ENCODE measurements around the gene FAT1. TPM values are rescaled to one million over a fixed set of nuclear protein-coding genes. Genes with fewer than 3 reads are reported as not detected.
"Not testable (repeated sequence)": the region's sequence is repeated elsewhere in the genome, so short reads cannot be mapped to it uniquely, and the experiment has no call there.

Gene FAT1
- total RNA-seq, 1 experiment from 2014 or later, result 172 TPM

GRCh38 chr4:186666750-186667149, 56.9 kb downstream of the FAT1 start:
- ChIA-PET POLR2A (no interaction called here), CTCF (no interaction called here)
- DNase-seq (ENCODE audit: low spot score), result no peak
- no peak for ATAC-seq
- Mint-ChIP-seq H3K27me3 (ENCODE audit: low read depth) (no peaks in the 10 kb centered on the region), H3K27ac (no peak overlapping the region), H3K4me1 (peaks cover 42% of the 10 kb centered on the region), H3K4me3 (no peak overlapping the region), H3K36me3 (peaks cover 23% of the 10 kb centered on the region), H3K9me3 (peaks cover 3% of the 10 kb centered on the region; the same call in 1 of the 2 replicates)
- no peak for TF ChIP-seq PRRX2 (CRISPR knock-in tag; IDR thresholded peaks at IDR 0.05)

DNA sequence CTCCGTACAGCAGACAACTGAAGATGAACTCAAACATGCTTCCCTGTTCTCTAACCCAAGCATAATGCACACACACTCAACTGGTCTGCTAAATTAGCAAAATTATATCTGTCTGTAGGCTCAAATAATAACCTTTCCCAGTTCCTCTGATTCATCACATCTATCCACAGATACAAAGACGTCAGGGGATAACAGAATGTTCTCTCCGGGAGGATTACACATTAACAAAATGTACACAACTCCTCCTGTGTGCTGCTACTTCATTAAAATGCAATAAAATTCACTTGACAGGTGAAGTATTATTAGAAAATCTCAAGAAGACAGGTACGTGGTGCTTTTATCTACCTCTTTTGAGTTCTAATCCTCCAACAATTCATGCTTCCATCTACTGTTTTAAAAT, 57.4 kb downstream of the FAT1 start:
- Mint-ChIP-seq H3K4me1 (peaks cover 40% of the 10 kb centered on the region), H3K27ac (no peak overlapping the region), H3K9me3 (peaks cover 3% of the 10 kb centered on the region; the same call in 1 of the 2 replicates), H3K27me3 (ENCODE audit: low read depth) (no peaks in the 10 kb centered on the region), H3K4me3 (no peak overlapping the region), H3K36me3 (peaks cover 27% of the 10 kb centered on the region)
- TF ChIP-seq TCF7 (CRISPR knock-in tag; IDR thresholded peaks at IDR 0.05; ENCODE audit: low read depth), result no peak
- ChIA-PET POLR2A (no interaction called here), CTCF (no interaction called here)
- ATAC-seq (no peak), DNase-seq (ENCODE audit: low spot score) (no peak)

DNA sequence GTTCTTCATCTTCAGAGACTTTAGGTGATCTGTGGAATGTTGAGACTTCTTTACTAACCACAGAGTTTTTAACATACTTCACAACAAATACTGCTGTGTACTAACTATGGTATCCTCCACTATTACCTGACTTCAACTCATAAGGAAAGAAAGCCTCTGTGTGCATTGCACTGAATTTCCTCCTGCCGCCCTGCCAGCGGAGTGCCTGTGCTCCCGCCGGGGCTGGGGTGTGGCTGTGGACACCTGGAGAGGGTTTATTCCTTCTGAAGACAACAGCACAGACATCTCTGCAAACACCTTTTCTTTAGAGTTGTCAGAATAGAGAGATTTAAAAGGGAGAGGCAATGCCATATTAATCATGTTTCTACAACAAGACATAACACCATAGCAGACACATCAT, 63.3 kb downstream of the FAT1 start:
- ChIA-PET CTCF (no interaction called here), POLR2A (no interaction called here)
- no peak overlapping the region for H3K27ac Mint-ChIP-seq
- H3K4me3 Mint-ChIP-seq, result no peak overlapping the region
- H3K4me1 Mint-ChIP-seq, result peaks cover 32% of the 10 kb centered on the region
- no peaks in the 10 kb centered on the region for H3K27me3 Mint-ChIP-seq (ENCODE audit: low read depth)
- peaks cover 22% of the 10 kb centered on the region for H3K36me3 Mint-ChIP-seq
- ATAC-seq, result no peak
- no peak for DNase-seq (ENCODE audit: low spot score)
- TF ChIP-seq MYBL2 (CRISPR knock-in tag; IDR thresholded peaks at IDR 0.05), result no peak
- TF ChIP-seq, protein P1, sequence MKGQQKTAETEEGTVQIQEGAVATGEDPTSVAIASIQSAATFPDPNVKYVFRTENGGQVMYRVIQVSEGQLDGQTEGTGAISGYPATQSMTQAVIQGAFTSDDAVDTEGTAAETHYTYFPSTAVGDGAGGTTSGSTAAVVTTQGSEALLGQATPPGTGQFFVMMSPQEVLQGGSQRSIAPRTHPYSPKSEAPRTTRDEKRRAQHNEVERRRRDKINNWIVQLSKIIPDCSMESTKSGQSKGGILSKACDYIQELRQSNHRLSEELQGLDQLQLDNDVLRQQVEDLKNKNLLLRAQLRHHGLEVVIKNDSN (CRISPR knock-in tag; IDR thresholded peaks at IDR 0.05), result no peak
- no peak for TF ChIP-seq PRDM15 (CRISPR knock-in tag; IDR thresholded peaks at IDR 0.05)
- H3K9me3 Mint-ChIP-seq, result no peaks in the 10 kb centered on the region

- H3K4me1 Mint-ChIP-seq, result peaks cover 32% of the 10 kb centered on the region
- H3K9me3 Mint-ChIP-seq, result no peaks in the 10 kb centered on the region
- no peak for ATAC-seq
- H3K36me3 Mint-ChIP-seq, result peaks cover 22% of the 10 kb centered on the region
- POLR2A ChIA-PET, result no interaction called here
- H3K27ac Mint-ChIP-seq, result peak overlapping the region; percentile 30; the same call in 1 of the 2 replicates
- H3K4me3 Mint-ChIP-seq, result no peak overlapping the region
- CTCF ChIA-PET, result no interaction called here
- DNase-seq (ENCODE audit: low spot score), result no peak
- no peak for TF ChIP-seq GTF2I (CRISPR knock-in tag; conservative IDR thresholded peaks at IDR 0.05)
- TF ChIP-seq RORB (CRISPR knock-in tag; IDR thresholded peaks at IDR 0.05), result no peak
- no peak for TF ChIP-seq ESRRA (CRISPR knock-in tag; IDR thresholded peaks at IDR 0.05; ENCODE audit: borderline replicate concordance)
- TF ChIP-seq ELF4 (CRISPR knock-in tag; IDR thresholded peaks at IDR 0.05; ENCODE audit: low read depth), result no peak
- TF ChIP-seq ZBTB43 (CRISPR knock-in tag; IDR thresholded peaks at IDR 0.05), result no peak
- TF ChIP-seq, protein P2, sequence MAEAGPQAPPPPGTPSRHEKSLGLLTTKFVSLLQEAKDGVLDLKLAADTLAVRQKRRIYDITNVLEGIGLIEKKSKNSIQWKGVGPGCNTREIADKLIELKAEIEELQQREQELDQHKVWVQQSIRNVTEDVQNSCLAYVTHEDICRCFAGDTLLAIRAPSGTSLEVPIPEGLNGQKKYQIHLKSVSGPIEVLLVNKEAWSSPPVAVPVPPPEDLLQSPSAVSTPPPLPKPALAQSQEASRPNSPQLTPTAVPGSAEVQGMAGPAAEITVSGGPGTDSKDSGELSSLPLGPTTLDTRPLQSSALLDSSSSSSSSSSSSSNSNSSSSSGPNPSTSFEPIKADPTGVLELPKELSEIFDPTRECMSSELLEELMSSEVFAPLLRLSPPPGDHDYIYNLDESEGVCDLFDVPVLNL (CRISPR knock-in tag; IDR thresholded peaks at IDR 0.05; ENCODE audit: borderline replicate concordance, low read depth), result no peak
- H3K27me3 Mint-ChIP-seq (ENCODE audit: low read depth), result no peaks in the 10 kb centered on the region
Observed at GRCh38 chr4:186659935-186660334, 63.7 kb downstream of the FAT1 start.

- POLR2A ChIA-PET; H3K27me3 Mint-ChIP-seq (ENCODE audit: low read depth); DNase-seq (ENCODE audit: low spot score); ATAC-seq; H3K27ac Mint-ChIP-seq; CTCF ChIA-PET; H3K9me3 Mint-ChIP-seq; H3K4me3 Mint-ChIP-seq: not testable (repeated sequence)
- Mint-ChIP-seq H3K36me3 (peaks cover 22% of the 10 kb centered on the region), H3K4me1 (peaks cover 35% of the 10 kb centered on the region)
Observed at GRCh38 chr4:186659456-186659855, 64.2 kb downstream of the FAT1 start.

Data from WTC11 (cell line).